Measurements from ENCODE around the gene CCL27.
A peak's percentile ranks its signal among the peaks of the same experiment; 100 is the strongest.

Gene CCL27

DNA sequence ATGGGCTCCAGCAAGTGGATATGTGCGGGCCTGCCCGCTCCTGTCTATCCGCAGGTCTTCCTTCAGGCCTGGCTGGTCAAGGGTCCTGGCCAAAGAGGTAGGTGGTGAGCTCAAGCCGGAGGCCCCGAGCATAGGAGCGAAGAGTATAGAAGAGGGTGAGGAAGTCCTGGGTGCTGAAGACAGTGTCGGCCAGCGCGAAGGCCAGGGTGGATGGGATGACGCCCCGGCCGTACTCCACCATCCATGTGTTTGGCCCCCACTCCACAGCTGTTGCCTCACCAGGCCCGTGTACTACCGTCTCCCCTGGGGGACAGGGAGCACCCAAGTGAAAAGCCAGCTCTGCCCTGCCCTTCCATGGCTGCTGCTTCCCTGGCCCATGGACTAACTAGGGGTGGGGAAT is 26.9 kb downstream of the CCL27 start:
- H3K79me2 ChIP-seq (ENCODE audit: control insufficient read depth, insufficient read depth, low read length, unreplicated experiment) = peaks cover 23% of the 10 kb centered on the region
- no peak overlapping the region for H2AFZ ChIP-seq (ENCODE audit: low read length, unreplicated experiment)
- no peak overlapping the region for H3K27ac ChIP-seq (ENCODE audit: low read depth, low read length)
- peaks cover 15% of the 10 kb centered on the region for H3K4me1 ChIP-seq (ENCODE audit: control insufficient read depth, insufficient read depth, low read length, unreplicated experiment)
- H3K27me3 ChIP-seq (ENCODE audit: insufficient read depth, low read length) = no peaks in the 10 kb centered on the region
- no peaks in the 10 kb centered on the region for H3K36me3 ChIP-seq (ENCODE audit: insufficient read depth, low read length)
- H3K4me3 ChIP-seq (ENCODE audit: low read depth, low read length) = peak overlapping the region; percentile 98

DNA sequence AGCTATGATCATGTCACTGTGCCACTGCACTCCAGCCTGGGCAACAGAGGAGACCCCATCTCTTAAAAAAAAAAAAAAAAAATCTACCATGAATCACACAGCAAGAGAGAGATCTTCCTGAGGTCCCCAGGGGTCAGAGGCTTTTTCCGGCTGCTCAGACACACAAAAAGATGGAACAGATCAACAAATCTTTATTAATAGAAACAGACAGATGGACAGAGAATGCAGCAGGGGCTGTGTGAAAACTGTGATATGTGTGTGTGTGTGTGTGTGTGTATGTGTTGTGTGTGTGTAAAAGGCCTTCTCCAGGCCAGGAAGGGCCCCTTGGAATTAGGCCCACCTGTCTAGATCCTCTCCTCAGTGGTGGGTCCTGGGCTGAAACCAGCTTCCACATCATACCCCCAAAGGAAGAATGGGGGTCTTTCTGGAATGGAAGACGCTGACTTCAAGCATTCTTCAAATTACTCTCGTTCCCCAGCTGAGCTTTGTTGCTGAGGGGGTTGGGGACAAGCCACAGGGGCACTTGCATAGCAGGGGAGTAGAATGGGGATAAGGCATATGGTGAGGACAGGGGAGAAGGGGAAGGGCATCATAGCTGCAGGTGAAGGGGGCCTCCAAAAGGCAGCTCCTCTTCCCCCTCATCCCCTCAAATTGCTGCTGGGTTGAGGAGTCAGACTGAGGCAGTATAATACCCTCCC is 27.8 kb downstream of the CCL27 start:
- H3K36me3 ChIP-seq (ENCODE audit: insufficient read depth, low read length) = no peaks in the 10 kb centered on the region
- H3K27me3 ChIP-seq (ENCODE audit: insufficient read depth, low read length) = peaks cover 8% of the 10 kb centered on the region
- no peak overlapping the region for H2AFZ ChIP-seq (ENCODE audit: low read length, unreplicated experiment)
- peaks cover 23% of the 10 kb centered on the region for H3K79me2 ChIP-seq (ENCODE audit: control insufficient read depth, insufficient read depth, low read length, unreplicated experiment)
- no peak overlapping the region; the same call in 1 of the 2 replicates for H3K4me3 ChIP-seq (ENCODE audit: low read depth, low read length)
- peaks cover 15% of the 10 kb centered on the region for H3K4me1 ChIP-seq (ENCODE audit: control insufficient read depth, insufficient read depth, low read length, unreplicated experiment)
- H3K27ac ChIP-seq (ENCODE audit: low read depth, low read length) = no peak overlapping the region

DNA sequence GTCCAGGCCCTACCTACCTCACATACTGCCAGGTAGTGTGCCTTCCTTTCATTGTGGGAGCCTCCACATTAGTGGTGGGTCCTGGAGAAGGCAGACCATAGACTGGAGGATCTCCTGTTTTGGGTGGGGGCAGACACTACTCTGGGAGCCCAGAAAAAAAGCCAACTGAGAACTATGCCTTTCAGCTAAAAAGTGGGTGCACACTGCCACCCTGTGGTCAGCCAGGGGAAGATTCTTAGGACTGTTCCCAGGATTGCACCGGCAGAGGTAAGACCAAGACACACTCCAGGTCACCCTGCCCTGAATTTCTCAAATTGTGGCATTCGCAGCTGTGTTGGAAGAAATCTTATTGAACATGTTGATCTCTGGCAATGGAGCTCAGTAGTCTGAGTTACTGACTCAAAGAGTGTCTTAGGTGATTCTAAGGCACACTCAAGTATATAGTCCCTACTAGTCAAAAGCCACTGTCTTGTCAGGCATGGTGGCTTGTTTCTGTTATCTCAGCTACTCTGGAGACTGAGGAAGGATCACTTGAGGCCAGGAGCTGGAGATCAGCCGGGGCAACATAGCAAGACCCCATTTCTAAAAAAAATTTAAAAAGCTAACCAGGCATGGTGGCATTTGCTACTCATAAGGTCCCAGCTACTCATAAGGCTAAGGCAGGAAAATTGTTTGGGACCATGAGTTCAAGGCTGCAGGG is 28.5 kb downstream of the CCL27 start:
- H3K27me3 ChIP-seq (ENCODE audit: insufficient read depth, low read length) = peaks cover 15% of the 10 kb centered on the region
- no peak overlapping the region for H3K27ac ChIP-seq (ENCODE audit: low read depth, low read length)
- H3K4me3 ChIP-seq (ENCODE audit: low read depth, low read length) = no peak overlapping the region
- H2AFZ ChIP-seq (ENCODE audit: low read length, unreplicated experiment) = no peak overlapping the region
- H3K79me2 ChIP-seq (ENCODE audit: control insufficient read depth, insufficient read depth, low read length, unreplicated experiment) = peaks cover 23% of the 10 kb centered on the region
- peaks cover 15% of the 10 kb centered on the region for H3K4me1 ChIP-seq (ENCODE audit: control insufficient read depth, insufficient read depth, low read length, unreplicated experiment)
- H3K36me3 ChIP-seq (ENCODE audit: insufficient read depth, low read length) = no peaks in the 10 kb centered on the region

DNA sequence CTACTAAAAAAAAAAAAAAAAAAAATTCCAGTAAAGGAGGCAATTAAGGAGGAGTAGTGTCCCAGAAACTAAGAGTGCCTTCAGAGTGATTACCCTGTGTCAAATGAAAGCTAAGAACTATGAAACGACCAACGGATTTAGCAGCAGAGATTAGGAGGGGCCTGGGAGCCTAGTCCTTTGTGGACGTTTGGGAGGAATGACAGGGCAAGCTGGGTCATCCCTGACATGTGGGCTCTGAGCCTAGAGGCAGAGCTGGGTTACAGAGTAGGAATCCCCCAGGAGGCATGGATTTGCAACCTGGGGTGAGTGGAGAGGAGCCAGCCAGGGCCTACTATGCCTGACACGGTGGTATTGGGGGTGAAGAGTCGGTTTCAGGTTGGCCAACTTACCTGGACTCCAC is 29.3 kb downstream of the CCL27 start:
- Histone ChIP-seq H2AFZ (ENCODE audit: low read length, unreplicated experiment) (no peak overlapping the region), H3K4me1 (ENCODE audit: control insufficient read depth, insufficient read depth, low read length, unreplicated experiment) (peaks cover 15% of the 10 kb centered on the region), H3K27ac (ENCODE audit: low read depth, low read length) (no peak overlapping the region)

DNA sequence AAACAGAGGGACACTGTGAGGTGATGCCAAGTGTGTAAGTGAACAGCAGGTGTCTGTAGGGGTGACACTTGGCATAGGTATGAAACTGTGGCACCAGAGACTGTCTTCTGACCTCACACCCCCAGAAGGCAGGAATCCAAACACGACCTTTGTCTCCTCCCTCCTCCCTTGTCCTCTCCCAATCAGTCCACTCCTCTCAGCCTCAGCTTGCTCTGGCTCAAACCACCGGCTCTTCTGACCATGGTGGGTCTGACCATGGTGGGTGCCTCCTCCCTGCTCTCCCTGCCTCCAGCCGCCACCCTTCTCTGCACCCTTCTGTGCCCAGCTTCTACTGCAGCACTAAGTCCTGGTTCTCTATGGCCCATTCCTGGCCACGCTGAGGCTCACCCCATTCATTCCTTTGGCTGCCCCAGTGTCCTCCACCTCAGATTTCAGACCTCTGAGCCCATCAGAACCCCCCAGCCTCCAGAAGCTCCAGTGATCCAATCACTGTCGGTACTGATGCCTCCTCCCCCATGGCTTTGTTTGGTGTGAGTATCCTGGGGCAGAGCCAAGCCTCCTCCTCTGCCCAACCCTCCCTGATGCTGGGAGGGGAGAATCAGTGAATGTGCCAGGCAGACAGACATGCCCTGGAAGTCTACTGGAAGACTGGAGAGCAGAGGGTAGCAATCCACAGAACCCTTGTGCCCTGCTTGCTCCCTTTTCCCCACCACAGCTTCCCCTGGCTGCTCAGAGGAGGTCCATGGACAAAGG is 31.9 kb downstream of the CCL27 start:
- H3K4me3 ChIP-seq (ENCODE audit: low read depth, low read length) = no peak overlapping the region
- H3K79me2 ChIP-seq (ENCODE audit: control insufficient read depth, insufficient read depth, low read length, unreplicated experiment) = peaks cover 5% of the 10 kb centered on the region
- H3K36me3 ChIP-seq (ENCODE audit: insufficient read depth, low read length) = no peaks in the 10 kb centered on the region
- H3K27ac ChIP-seq (ENCODE audit: low read depth, low read length) = no peak overlapping the region
- H3K27me3 ChIP-seq (ENCODE audit: insufficient read depth, low read length) = peaks cover 48% of the 10 kb centered on the region
- H2AFZ ChIP-seq (ENCODE audit: low read length, unreplicated experiment) = no peak overlapping the region
- peaks cover 8% of the 10 kb centered on the region for H3K4me1 ChIP-seq (ENCODE audit: control insufficient read depth, insufficient read depth, low read length, unreplicated experiment)

More for the DNA sequence above, 29.3 kb downstream of the CCL27 start:
- Histone ChIP-seq H3K36me3 (ENCODE audit: insufficient read depth, low read length) (no peaks in the 10 kb centered on the region), H3K79me2 (ENCODE audit: control insufficient read depth, insufficient read depth, low read length, unreplicated experiment) (peaks cover 23% of the 10 kb centered on the region), H3K4me3 (ENCODE audit: low read depth, low read length) (no peak overlapping the region), H3K27me3 (ENCODE audit: insufficient read depth, low read length) (peaks cover 23% of the 10 kb centered on the region)

DNA sequence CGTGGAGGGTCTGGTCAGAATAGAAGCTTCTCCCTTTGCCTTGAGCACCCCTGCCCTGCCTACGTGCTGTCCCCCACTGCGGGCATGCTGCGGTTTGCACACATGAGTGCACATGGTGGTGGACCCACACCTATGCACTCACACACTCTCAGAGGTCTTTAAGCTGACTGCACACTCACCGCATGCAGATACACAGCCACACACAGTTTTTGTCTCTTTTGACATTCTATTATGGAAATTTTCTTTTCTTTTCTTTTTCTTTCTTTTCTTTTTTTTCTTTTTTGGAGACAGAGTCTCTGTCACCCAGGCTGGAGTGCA is 33.0 kb downstream of the CCL27 start:
- no peak overlapping the region for H2AFZ ChIP-seq (ENCODE audit: low read length, unreplicated experiment)
- H3K27ac ChIP-seq (ENCODE audit: low read depth, low read length) = no peak overlapping the region
- no peaks in the 10 kb centered on the region for H3K79me2 ChIP-seq (ENCODE audit: control insufficient read depth, insufficient read depth, low read length, unreplicated experiment)
- H3K27me3 ChIP-seq (ENCODE audit: insufficient read depth, low read length) = peaks cover 59% of the 10 kb centered on the region
- no peaks in the 10 kb centered on the region for H3K36me3 ChIP-seq (ENCODE audit: insufficient read depth, low read length)
- H3K4me1 ChIP-seq (ENCODE audit: control insufficient read depth, insufficient read depth, low read length, unreplicated experiment) = peaks cover 4% of the 10 kb centered on the region
- peak overlapping the region; percentile 69 for H3K4me3 ChIP-seq (ENCODE audit: low read depth, low read length)

DNA sequence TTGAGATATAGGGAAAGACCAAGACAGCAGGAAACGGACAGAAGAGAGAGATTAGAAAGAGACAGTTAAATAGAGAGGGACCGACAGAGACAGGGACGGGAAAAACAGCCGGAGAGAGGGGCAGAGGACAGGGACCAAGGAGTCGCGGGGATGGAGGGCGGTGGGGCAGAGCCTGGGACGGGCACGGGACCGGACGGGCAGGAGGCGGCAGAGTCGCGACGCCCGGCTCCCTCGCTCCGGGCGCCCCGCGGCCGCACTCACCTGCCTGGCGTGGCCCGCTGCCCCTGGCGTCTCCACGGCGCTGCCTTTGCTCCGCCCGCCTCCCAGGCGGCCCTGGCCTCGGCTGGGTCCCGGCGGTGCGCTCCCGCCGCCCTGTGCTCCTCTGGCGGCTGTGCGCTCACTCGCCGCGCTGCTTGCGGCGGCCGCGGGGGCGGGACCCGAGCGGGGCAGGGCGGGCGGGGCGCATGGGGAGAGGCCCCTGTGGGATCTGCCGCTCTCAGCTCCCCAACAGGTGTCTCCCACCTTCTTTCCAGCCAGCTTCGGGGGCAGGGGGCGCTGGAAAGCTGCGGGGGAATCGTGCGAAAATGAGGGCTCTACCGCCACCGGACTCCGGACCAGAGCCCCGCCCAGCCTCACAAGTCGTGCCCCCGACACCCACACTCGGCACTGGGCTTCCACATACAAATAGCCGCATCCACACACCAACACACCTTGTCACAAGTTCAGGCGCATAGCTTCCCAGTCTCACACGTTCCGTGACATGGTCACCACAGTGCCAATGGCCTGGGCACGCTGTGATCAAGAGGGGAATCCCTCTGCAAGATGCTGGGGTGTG is 33.6 kb downstream of the CCL27 start, which contains the start of gene ARID3C:
Gene ARID3C (minus strand): TSS at position 411 of the 835 bp plus-strand sequence. CDS start 1,052 bp downstream, outside the sequence.
- peak within 1 kb of the TSS; percentile 69 for H3K4me3 ChIP-seq (ENCODE audit: low read depth, low read length)
- no peaks in the 10 kb centered on the region for H3K36me3 ChIP-seq (ENCODE audit: insufficient read depth, low read length)
- no peak within 1 kb of the TSS for H3K27ac ChIP-seq (ENCODE audit: low read depth, low read length)
- H3K27me3 ChIP-seq (ENCODE audit: insufficient read depth, low read length) = peaks cover 65% of the 10 kb centered on the region
- peaks cover 4% of the 10 kb centered on the region for H3K4me1 ChIP-seq (ENCODE audit: control insufficient read depth, insufficient read depth, low read length, unreplicated experiment)
- H2AFZ ChIP-seq (ENCODE audit: low read length, unreplicated experiment) = peak within 1 kb of the TSS; percentile 32
- H3K79me2 ChIP-seq (ENCODE audit: control insufficient read depth, insufficient read depth, low read length, unreplicated experiment) = no peaks in the 10 kb centered on the region

DNA sequence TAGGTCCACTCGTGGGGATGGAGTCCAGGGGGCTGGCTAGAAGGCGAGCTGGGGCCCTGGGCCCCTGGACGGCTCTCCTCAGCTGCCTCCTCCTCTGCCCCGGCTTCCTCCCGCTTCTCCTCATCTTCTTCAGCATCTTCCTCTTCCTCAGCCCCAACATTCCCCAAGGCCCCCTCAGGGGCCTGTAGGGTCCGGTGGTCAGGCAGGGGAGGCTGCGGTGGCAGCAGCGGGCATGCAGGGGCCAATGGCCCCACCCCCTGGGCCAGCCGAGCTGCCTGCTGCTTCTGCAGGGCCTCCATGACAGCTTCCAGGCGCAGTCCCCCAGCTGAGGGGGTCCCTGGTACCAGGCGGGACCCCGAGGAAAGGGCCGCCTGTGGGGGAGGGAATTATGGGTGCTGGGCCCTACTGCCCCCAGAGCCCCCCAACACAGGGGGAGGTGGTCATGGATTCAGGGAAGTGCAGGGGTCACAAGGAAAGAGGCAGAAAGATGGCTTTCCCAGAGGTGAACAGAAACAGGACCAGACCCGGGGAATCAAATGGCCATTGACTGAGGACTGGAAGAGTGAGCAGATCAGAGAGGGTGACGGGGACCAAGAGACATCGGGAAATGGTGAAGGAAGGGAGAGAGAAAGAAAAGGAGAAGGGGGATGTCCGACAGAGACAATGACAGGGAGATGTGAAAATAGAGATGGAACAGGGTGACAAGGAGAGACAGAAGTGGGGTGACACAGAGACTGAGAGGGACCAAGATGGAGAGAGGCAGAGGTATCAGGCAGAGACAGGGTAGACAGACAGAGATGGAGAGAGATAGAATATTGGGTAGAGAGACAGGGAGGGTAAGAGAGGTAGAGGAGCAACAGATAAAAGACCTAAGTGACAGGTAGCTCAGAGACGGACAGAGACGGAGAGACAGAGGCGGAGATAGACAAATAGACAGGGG is 34.5 kb downstream of the CCL27 start:
- H2AFZ ChIP-seq (ENCODE audit: low read length, unreplicated experiment) = no peak overlapping the region
- no peaks in the 10 kb centered on the region for H3K79me2 ChIP-seq (ENCODE audit: control insufficient read depth, insufficient read depth, low read length, unreplicated experiment)
- H3K36me3 ChIP-seq (ENCODE audit: insufficient read depth, low read length) = no peaks in the 10 kb centered on the region
- H3K27me3 ChIP-seq (ENCODE audit: insufficient read depth, low read length) = peaks cover 73% of the 10 kb centered on the region
- peak overlapping the region; percentile 69 for H3K4me3 ChIP-seq (ENCODE audit: low read depth, low read length)
- H3K27ac ChIP-seq (ENCODE audit: low read depth, low read length) = no peak overlapping the region
- H3K4me1 ChIP-seq (ENCODE audit: control insufficient read depth, insufficient read depth, low read length, unreplicated experiment) = peaks cover 4% of the 10 kb centered on the region

DNA sequence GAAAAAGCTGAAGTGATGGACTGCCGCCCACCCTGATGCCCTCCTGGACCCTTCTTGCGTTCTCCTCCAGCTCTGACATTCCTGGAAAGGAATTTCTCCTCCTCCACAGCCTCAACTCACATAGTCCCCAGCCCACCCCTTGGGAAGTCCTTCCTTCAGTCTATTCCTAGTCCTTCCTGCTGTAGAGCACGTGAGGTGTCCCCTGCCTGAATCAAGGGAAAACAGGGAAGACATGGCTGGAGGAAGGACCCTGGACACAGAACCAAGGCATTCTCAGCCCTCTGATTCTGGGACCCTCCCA is 37.3 kb downstream of the CCL27 start:
- H3K4me3 ChIP-seq (ENCODE audit: low read depth, low read length) = no peak overlapping the region
- no peaks in the 10 kb centered on the region for H3K36me3 ChIP-seq (ENCODE audit: insufficient read depth, low read length)
- H3K79me2 ChIP-seq (ENCODE audit: control insufficient read depth, insufficient read depth, low read length, unreplicated experiment) = peaks cover 1% of the 10 kb centered on the region
- no peak overlapping the region for H2AFZ ChIP-seq (ENCODE audit: low read length, unreplicated experiment)
- H3K27me3 ChIP-seq (ENCODE audit: insufficient read depth, low read length) = peaks cover 78% of the 10 kb centered on the region
- H3K4me1 ChIP-seq (ENCODE audit: control insufficient read depth, insufficient read depth, low read length, unreplicated experiment) = peaks cover 4% of the 10 kb centered on the region
- no peak overlapping the region for H3K27ac ChIP-seq (ENCODE audit: low read depth, low read length)

Measured in ACC112 (cell line).